GM21526 (cell line): ENCODE results near the gene FOXK1.
"Not testable (repeated sequence)": the region's sequence is repeated elsewhere in the genome, so short reads cannot be mapped to it uniquely, and the experiment has no call there.

Experiments
- ATAC-seq: cut with Tn5 transposase; IDR thresholded peaks from one replicate; pipeline ENCODE4 v1.9.1; 2021; ENCODE audit warnings: moderate library complexity; ENCODE audit not compliant: unreplicated experiment, low FRiP score

Gene FOXK1

GRCh38 chr7:4781366-4782069 is 99.4 kb downstream of the FOXK1 start:
- ATAC-seq = no peak

- ATAC-seq = no peak
Measured at GRCh38 chr7:4782333-4783291, 100.5 kb downstream of the FOXK1 start.

- no peak for ATAC-seq
Measured at GRCh38 chr7:4783292-4783652, 101.2 kb downstream of the FOXK1 start.

GRCh38 chr7:4783762-4784351 is 101.8 kb downstream of the FOXK1 start:
- ATAC-seq = no peak

GRCh38 chr7:4784799-4785198 is 102.7 kb downstream of the FOXK1 start:
- ATAC-seq = no peak

- no peak for ATAC-seq
Measured at GRCh38 chr7:4785371-4785770, 103.3 kb downstream of the FOXK1 start.

- ATAC-seq = no peak
Measured at GRCh38 chr7:4786015-4786414, 103.9 kb downstream of the FOXK1 start.

- ATAC-seq = no peak
Measured at GRCh38 chr7:4787541-4787940, 105.4 kb downstream of the FOXK1 start.

- no peak for ATAC-seq
Measured at GRCh38 chr7:4787947-4788626, 106.0 kb downstream of the FOXK1 start.

GRCh38 chr7:4788627-4789189 is 106.6 kb downstream of the FOXK1 start:
- no peak for ATAC-seq

- ATAC-seq = no peak
Measured at GRCh38 chr7:4789194-4790077, 107.3 kb downstream of the FOXK1 start.

- no peak for ATAC-seq
Measured at GRCh38 chr7:4790078-4790465, 108.0 kb downstream of the FOXK1 start.

- ATAC-seq = no peak
Measured at GRCh38 chr7:4790516-4790991, 108.5 kb downstream of the FOXK1 start.

- ATAC-seq = no peak
Measured at GRCh38 chr7:4791101-4791737, 109.1 kb downstream of the FOXK1 start.

GRCh38 chr7:4791738-4792536 is 109.8 kb downstream of the FOXK1 start:
- no peak for ATAC-seq

GRCh38 chr7:4792537-4793126 is 110.5 kb downstream of the FOXK1 start:
- no peak for ATAC-seq

- not testable (repeated sequence) for ATAC-seq
Measured at GRCh38 chr7:4793385-4793993, 111.4 kb downstream of the FOXK1 start.
